AG04450 (cell line): ENCODE results near the gene ZFYVE26. TPM values are rescaled to one million over a fixed set of nuclear protein-coding genes. Genes with fewer than 3 reads are reported as not detected.

Experiments used
- CTCF ChIA-PET: fragments of 300-600, 350-600 bp; formaldehyde crosslinking; extraction: SDS; loops from one replicate; lab custom pipeline; 2022; ENCODE audit warnings: antibody characterized with exemption, inconsistent platforms; lab: Charles Lee
- POLR2A ChIA-PET: fragments of 350-600 bp; formaldehyde crosslinking; extraction: SDS; loops from one replicate; lab custom pipeline; 2021; ENCODE audit warnings: antibody characterized with exemption, inconsistent platforms; lab: Yijun Ruan, JAX
- DNase-seq: peaks from one replicate; pipeline ENCODE4 v3.0.0-alpha.2; 2011; ENCODE audit warnings: low read depth, low spot score
- H3K27ac ChIP-seq: one replicate; pipeline ENCODE4 v1.5.1; 2012; ENCODE audit warnings: low read depth, low read length, control low read depth
- H3K27me3 ChIP-seq: one replicate; pipeline ENCODE4 v1.6.0; 2012; ENCODE audit warnings: low read length; ENCODE audit not compliant: control insufficient read depth, insufficient read depth
- H3K4me3 ChIP-seq: 2 replicates; pipeline ENCODE4 v1.5.1; 2011; ENCODE audit warnings: mild to moderate bottlenecking, low read depth, low read length, control low read depth
- H3K9me3 ChIP-seq: 2 replicates; pipeline ENCODE4 v1.5.1; 2012; ENCODE audit warnings: low read length; ENCODE audit not compliant: control insufficient read depth, insufficient read depth
- CTCF ChIP-seq: IDR thresholded peaks from 2 replicates; pipeline ENCODE4 v1.5.1; 2011; ENCODE audit warnings: low read depth, low read length, control low read depth, inconsistent platforms
- polyA plus RNA-seq: library from polyadenylated mRNA; depleted of rRNA; stranded (reverse); fragments of >200 nt; gene quantifications from 2 replicates; pipeline ENCODE4 v1.2.3, GENCODE V29; 2011

The ZFYVE26 gene
- polyA plus RNA-seq, 1 experiment: 18.4 TPM

- CTCF ChIA-PET: no interaction called here
- Histone ChIP-seq H3K9me3 (no peaks in the 10 kb centered on the region), H3K27me3 (no peaks in the 10 kb centered on the region), H3K4me3 (no peak overlapping the region), H3K27ac (no peak overlapping the region)
- no peak for DNase-seq
- POLR2A ChIA-PET: no interaction called here
- no peak for TF ChIP-seq CTCF
Observed at GRCh38 chr14:67744046-67744445, 72.3 kb downstream of the ZFYVE26 start.

- no peaks in the 10 kb centered on the region for H3K27me3 ChIP-seq
- DNase-seq: peak; percentile 49
- CTCF ChIA-PET: no interaction called here
- POLR2A ChIA-PET: no interaction called here
- no peak for TF ChIP-seq CTCF
- H3K27ac ChIP-seq: peak overlapping the region; percentile 48
- H3K9me3 ChIP-seq: no peaks in the 10 kb centered on the region
- H3K4me3 ChIP-seq: no peak overlapping the region
Observed at GRCh38 chr14:67738740-67739504, 77.5 kb downstream of the ZFYVE26 start.

GRCh38 chr14:67736771-67737170 is 79.6 kb downstream of the ZFYVE26 start:
- no peak for TF ChIP-seq CTCF
- no peak overlapping the region for H3K27ac ChIP-seq
- DNase-seq: no peak
- CTCF ChIA-PET: no interaction called here
- POLR2A ChIA-PET: no interaction called here
- no peaks in the 10 kb centered on the region for H3K27me3 ChIP-seq
- H3K4me3 ChIP-seq: no peak overlapping the region
- no peaks in the 10 kb centered on the region for H3K9me3 ChIP-seq

- Histone ChIP-seq H3K27me3 (no peaks in the 10 kb centered on the region), H3K27ac (peak overlapping the region; percentile 21), H3K4me3 (no peak overlapping the region), H3K9me3 (no peaks in the 10 kb centered on the region)
- POLR2A ChIA-PET: interaction anchor here (0.6 kb wide), 1 partner anchor 136 kb away, joined by 3 read pairs; no protein-coding TSS in a partner anchor
- CTCF ChIA-PET: interaction anchor here (0.7 kb wide), 1 partner anchor 15 kb away, joined by 3 read pairs; no protein-coding TSS in a partner anchor
- DNase-seq: no peak
- no peak for TF ChIP-seq CTCF
Observed at GRCh38 chr14:67735336-67736147, 80.8 kb downstream of the ZFYVE26 start.
